ENCODE data around the gene SELPLG. TPM values are rescaled to one million over a fixed set of nuclear protein-coding genes. Genes with fewer than 3 reads are reported as not detected.
"Not testable (repeated sequence)": the region's sequence is repeated elsewhere in the genome, so short reads cannot be mapped to it uniquely, and the experiment has no call there.

The SELPLG gene
- total RNA-seq, 1 donor from 2014 or later, result 219 TPM

DNA sequence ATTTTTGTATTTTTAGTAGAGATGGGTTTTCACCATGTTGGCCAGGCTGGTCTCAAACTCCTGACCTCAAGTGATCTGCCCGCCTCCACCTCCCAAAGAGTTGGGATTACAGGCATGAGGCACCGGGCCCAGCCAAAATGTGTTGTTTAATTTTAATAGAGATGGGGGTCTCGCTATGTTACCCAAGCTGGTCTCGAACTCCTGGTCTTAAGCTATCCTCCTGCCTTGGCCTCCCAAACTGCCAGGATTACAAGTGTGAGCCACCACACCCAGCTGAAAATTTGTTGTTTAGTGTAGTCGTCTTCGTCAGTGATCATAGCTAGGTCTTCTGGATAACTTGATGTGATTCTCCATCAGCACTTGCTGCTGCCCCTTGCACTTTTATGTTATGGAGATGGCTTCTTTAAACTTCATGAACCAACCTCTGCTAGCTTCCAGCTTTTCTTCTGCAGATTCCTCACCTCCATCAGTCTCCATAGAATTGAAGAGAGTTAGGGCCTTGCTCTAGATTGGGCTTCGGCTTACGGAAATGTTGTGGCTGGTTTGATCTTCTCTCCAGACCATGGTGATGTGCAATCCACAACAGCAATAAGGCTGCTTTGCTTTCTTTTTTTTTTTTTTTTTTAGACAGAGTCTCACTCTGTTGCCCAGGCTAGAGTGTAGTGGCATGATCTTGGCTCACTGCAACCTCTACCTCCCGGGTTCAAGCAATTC lies 58.3 kb downstream of the SELPLG start:
- intact Hi-C loops (cut with micrococcal nuclease), result no loop called here

DNA sequence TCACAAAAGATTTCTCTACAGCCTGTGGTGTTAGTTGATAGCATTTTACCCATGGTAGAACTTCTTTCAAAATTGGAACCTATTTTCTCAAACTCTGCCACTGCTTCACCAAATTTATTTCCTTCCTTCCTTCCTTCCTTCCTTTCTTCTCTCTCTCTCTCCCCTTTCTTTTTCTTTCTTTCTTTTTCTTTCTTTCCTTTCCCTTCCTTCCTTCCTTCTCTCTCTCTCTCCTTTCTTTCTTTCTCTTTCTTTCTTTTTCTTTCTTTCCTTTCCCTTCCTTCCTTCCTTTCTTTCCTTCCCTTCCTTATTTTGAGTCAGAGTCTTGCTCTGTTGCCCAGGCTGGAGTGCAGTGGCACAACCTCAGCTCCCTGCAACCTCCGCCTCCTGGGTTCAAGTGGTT lies 59.4 kb downstream of the SELPLG start:
- intact Hi-C loops (cut with micrococcal nuclease), result not testable (repeated sequence)

GRCh38 chr12:108573317-108573716 lies 60.4 kb downstream of the SELPLG start:
- intact Hi-C loops (cut with micrococcal nuclease), result no loop called here

DNA sequence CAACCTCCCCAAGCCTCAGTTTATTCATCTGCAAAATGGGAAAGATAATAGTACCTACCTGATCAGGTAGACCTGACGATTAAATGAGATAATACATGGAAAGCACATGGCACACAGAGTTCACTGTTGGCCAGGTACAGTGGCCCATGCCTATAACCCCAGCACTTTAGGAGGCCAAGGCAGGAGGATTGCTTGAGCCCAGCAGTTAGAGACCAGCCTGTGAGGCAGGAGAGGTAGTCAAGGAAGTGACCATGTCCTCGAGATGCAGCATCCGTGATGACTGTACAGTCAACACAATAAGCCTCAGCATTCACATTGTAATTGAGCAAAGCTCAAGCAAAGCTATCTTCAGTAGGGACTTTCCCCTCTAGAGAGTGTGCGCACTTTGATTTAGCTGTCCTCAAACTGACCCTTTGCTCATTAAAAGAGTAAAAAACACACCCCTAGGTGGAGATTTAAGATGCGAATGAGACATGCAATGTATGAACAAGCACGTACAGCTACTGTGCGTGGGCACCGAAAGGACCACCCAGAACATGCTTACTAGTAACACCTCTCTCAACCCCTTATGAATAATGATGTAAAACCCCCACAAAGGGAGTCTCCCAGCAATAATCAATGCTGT lies 61.4 kb downstream of the SELPLG start:
- intact Hi-C loops (cut with micrococcal nuclease), result no loop called here

Other genes starting within 250 kb of the SELPLG start
- gene FICD, start 118.6 kb downstream of the SELPLG start, total RNA-seq, result 8.4 and 10.2 TPM in 2 replicates
- 78.3 and 84.4 TPM in 2 replicates for gene SART3, start 72.7 kb downstream of the SELPLG start, total RNA-seq
- 44.1 and 45.1 TPM in 2 replicates for gene ISCU, start 71.3 kb downstream of the SELPLG start, total RNA-seq
- gene TMEM119, start 35.8 kb downstream of the SELPLG start, total RNA-seq, result 0.30 and 0.41 TPM in 2 replicates
- 45.6 and 47.7 TPM in 2 replicates for gene CORO1C, start 97.6 kb upstream of the SELPLG start, total RNA-seq
- 30.6 and 33.1 TPM in 2 replicates for gene SSH1, start 223.7 kb upstream of the SELPLG start, total RNA-seq
- gene DAO, start 246.2 kb upstream of the SELPLG start, total RNA-seq, result not detected in 2 replicates